IMR-90 (cell line): ENCODE data around the gene DGKD. TPM values are rescaled to one million over a fixed set of nuclear protein-coding genes. Genes with fewer than 3 reads are reported as not detected.

ENCODE experiments used
- ATAC-seq: fragments of 200-7000 bp; cut with Tn5 transposase; 2 replicates; pipeline ENCODE4 v1.9.1; 2020; ENCODE audit warnings: low read depth, mild to moderate bottlenecking, moderate library complexity
- BruUV-seq: library from RNA; stranded (reverse); fragments of 400-500 nt; replicated peaks from 2 replicates; lab custom pipeline; 2021; lab: Mats Ljungman, UMichigan
- CTCF ChIA-PET: fragments of 300-600 bp; formaldehyde crosslinking; extraction: SDS; loops from one replicate; lab custom pipeline; 2021; ENCODE audit warnings: antibody characterized with exemption; lab: Yijun Ruan, JAX
- POLR2A ChIA-PET: fragments of 300-600 bp; sonication (Branson Sonifier 250); formaldehyde crosslinking; loops from one replicate; lab custom pipeline; 2022; ENCODE audit warnings: antibody characterized with exemption; ENCODE audit not compliant: unreplicated experiment; lab: Charles Lee
- DNase-seq: peaks from one replicate; pipeline ENCODE4 v3.0.0; 2013
- H2AFZ ChIP-seq: replicated peaks from 2 replicates; pipeline ENCODE3; 2013; ENCODE audit warnings: low read length, mild to moderate bottlenecking; ENCODE audit not compliant: poor library complexity
- H2AK5ac ChIP-seq: 2 replicates; pipeline ENCODE4 v1.6.1; 2013; ENCODE audit warnings: low read depth, low read length, inconsistent platforms
- H2AK9ac ChIP-seq: replicated peaks from 2 replicates; pipeline ENCODE3; 2013; ENCODE audit warnings: mild to moderate bottlenecking, low read depth, low read length, moderate library complexity; ENCODE audit not compliant: poor library complexity
- H2BK120ac ChIP-seq: 2 replicates; pipeline ENCODE4 v1.6.1; 2013; ENCODE audit warnings: low read depth, low read length, inconsistent platforms
- H2BK15ac ChIP-seq: 3 replicates; pipeline ENCODE4 v1.6.1; 2013; ENCODE audit warnings: low read depth, low read length, inconsistent platforms
- H2BK20ac ChIP-seq: 2 replicates; pipeline ENCODE4 v1.6.1; 2013; ENCODE audit warnings: low read depth, mild to moderate bottlenecking, inconsistent platforms, low read length, moderate library complexity
- H2BK5ac ChIP-seq: 2 replicates; pipeline ENCODE4 v1.6.1; 2013; ENCODE audit warnings: mild to moderate bottlenecking, low read depth, low read length, inconsistent platforms; ENCODE audit not compliant: poor library complexity, severe bottlenecking
- H3K14ac ChIP-seq: replicated peaks from 2 replicates; pipeline ENCODE4 v1.6.1; 2013; ENCODE audit warnings: low read depth, low read length, inconsistent platforms
- H3K18ac ChIP-seq: 2 replicates; pipeline ENCODE4 v1.6.1; 2013; ENCODE audit warnings: low read depth, low read length, control low read depth
- H3K23ac ChIP-seq: 2 replicates; pipeline ENCODE4 v1.6.1; 2013; ENCODE audit warnings: low read depth, low read length, inconsistent platforms
- H3K27ac ChIP-seq: 2 replicates; pipeline ENCODE4 v1.5.1; 2013; ENCODE audit warnings: mild to moderate bottlenecking, control low read depth, low read length; ENCODE audit not compliant: insufficient read depth
- H3K27me3 ChIP-seq: 2 replicates; pipeline ENCODE4 v1.6.1; 2013; ENCODE audit warnings: low read length; ENCODE audit not compliant: control insufficient read depth, insufficient read depth
- H3K36me3 ChIP-seq: 2 replicates; pipeline ENCODE4 v1.6.1; 2013; ENCODE audit warnings: low read length, mixed read lengths; ENCODE audit not compliant: control insufficient read depth, insufficient read depth
- H3K4ac ChIP-seq: 2 replicates; pipeline ENCODE4 v1.6.1; 2013; ENCODE audit warnings: low read depth, low read length, inconsistent platforms
- H3K4me1 ChIP-seq: 2 replicates; pipeline ENCODE4 v1.6.1; 2013; ENCODE audit warnings: low read length, mixed read lengths; ENCODE audit not compliant: control insufficient read depth, insufficient read depth
- H3K4me2 ChIP-seq: 2 replicates; pipeline ENCODE4 v1.6.1; 2013; ENCODE audit warnings: low read depth, mild to moderate bottlenecking, control low read depth, low read length, moderate library complexity
- H3K4me3 ChIP-seq: 2 replicates; pipeline ENCODE4 v1.5.1; 2013; ENCODE audit warnings: low read depth, mild to moderate bottlenecking, control low read depth, low read length, moderate library complexity; ENCODE audit not compliant: insufficient read depth
- H3K56ac ChIP-seq: 2 replicates; pipeline ENCODE4 v1.6.1; 2013; ENCODE audit warnings: low read length, inconsistent platforms; ENCODE audit not compliant: insufficient read depth; ENCODE audit errors: extremely low read depth
- H3K79me1 ChIP-seq, 2 experiments: 2 replicates each; pipeline ENCODE4 v1.6.1; 2013; ENCODE audit warnings: low read length in 2 of 2, inconsistent platforms in 1 of 2, low read depth in 1 of 2
- H3K9ac ChIP-seq: 2 replicates; pipeline ENCODE4 v1.6.1; 2013; ENCODE audit warnings: low read depth, low read length, control low read depth
- H3K9me1 ChIP-seq: 2 replicates; pipeline ENCODE4 v1.6.1; 2013; ENCODE audit warnings: low read length, inconsistent platforms; ENCODE audit not compliant: insufficient read depth
- H3K9me3 ChIP-seq: 2 replicates; pipeline ENCODE4 v1.6.1; 2013; ENCODE audit warnings: low read length; ENCODE audit not compliant: control insufficient read depth, insufficient read depth
- H4K20me1 ChIP-seq: 2 replicates; pipeline ENCODE4 v1.6.1; 2013; ENCODE audit warnings: low read length, inconsistent platforms; ENCODE audit not compliant: insufficient read depth
- H4K5ac ChIP-seq: 2 replicates; pipeline ENCODE4 v1.6.1; 2013; ENCODE audit warnings: mild to moderate bottlenecking, low read depth, low read length, control low read depth
- H4K8ac ChIP-seq, 2 experiments: 2 replicates each; pipeline ENCODE4 v1.6.1; 2013; ENCODE audit warnings: low read depth in 2 of 2, low read length in 2 of 2, control low read depth in 1 of 2, inconsistent platforms in 1 of 2
- H4K91ac ChIP-seq: 2 replicates; pipeline ENCODE4 v1.6.1; 2013; ENCODE audit warnings: low read depth, low read length, inconsistent platforms; ENCODE audit not compliant: insufficient read depth
- CEBPB ChIP-seq: IDR thresholded peaks from 2 replicates; pipeline ENCODE4 v1.6.1; 2012; ENCODE audit warnings: low read depth, low read length, improper control_type of control experiment
- RAD21 ChIP-seq: IDR thresholded peaks from 2 replicates; pipeline ENCODE4 v1.6.1; 2012; ENCODE audit warnings: low read length, improper control_type of control experiment
- RCOR1 ChIP-seq: IDR thresholded peaks from 2 replicates; pipeline ENCODE4 v1.6.1; 2012; ENCODE audit warnings: mild to moderate bottlenecking, low read length, improper control_type of control experiment; ENCODE audit not compliant: insufficient replicate concordance
- WGBS, 2 experiments: methylation state at CpG; one replicate each; pipeline versions ENCODE4 v1.1.5 to v1.1.7; 2013; ENCODE audit warnings: missing lambda C conversion rate in 2 of 2; ENCODE audit not compliant: insufficient read length in 1 of 2; ENCODE audit errors: extremely low coverage in 2 of 2; 5-methylcytosine and 5-hydroxymethylcytosine counted together
- dilution Hi-C: fragments of 300-500 bp; cut with HindIII; formaldehyde crosslinking; loops from one replicate; pipeline ENCODE4 v1.14.3; 2018; ENCODE audit warnings: low sequenced_read_pairs; ENCODE audit not compliant: unreplicated experiment
- in situ Hi-C: fragments of 300-500 bp; cut with MboI; formaldehyde crosslinking; loops from 3 replicates; pipeline ENCODE4 v1.14.3; 2019; ENCODE audit warnings: low sequenced_read_pairs, inconsistent platforms, mixed read lengths
- intact Hi-C: fragments of 100-400 bp; cut with micrococcal nuclease; formaldehyde crosslinking; loops from 2 replicates; pipeline ENCODE4 v1.10.0; 2022
- polyA plus RNA-seq, 3 experiments: library from polyadenylated mRNA; depleted of rRNA; stranded (reverse); fragments of >200 nt; gene quantifications; 2 replicates each; pipeline ENCODE4 v1.2.3, GENCODE V29; 2012; ENCODE audit warnings: low replicate concordance in 1 of 3
- total RNA-seq: library from RNA; depleted of rRNA; stranded (reverse); fragments of >200 nt; gene quantifications from 2 replicates; pipeline ENCODE4 v1.2.3, GENCODE V29; 2012
- TF ChIP-seq, protein P1 (sequence below): fragments of 150-350 bp; IDR thresholded peaks from 2 replicates; pipeline ENCODE4 v1.6.1; 2017; ENCODE audit warnings: mild to moderate bottlenecking, antibody characterized with exemption, low read length, low read depth
- TF ChIP-seq, protein P2 (sequence below): conservative IDR thresholded peaks from 2 replicates; pipeline ENCODE4 v1.5.1; 2012; ENCODE audit warnings: mild to moderate bottlenecking, low read depth, low read length, improper control_type of control experiment

The DGKD gene
- total and polyA plus RNA-seq, 2 of the 4 experiments (the other 2 are of a cell fraction) = 6.5 to 10.1 TPM

DNA sequence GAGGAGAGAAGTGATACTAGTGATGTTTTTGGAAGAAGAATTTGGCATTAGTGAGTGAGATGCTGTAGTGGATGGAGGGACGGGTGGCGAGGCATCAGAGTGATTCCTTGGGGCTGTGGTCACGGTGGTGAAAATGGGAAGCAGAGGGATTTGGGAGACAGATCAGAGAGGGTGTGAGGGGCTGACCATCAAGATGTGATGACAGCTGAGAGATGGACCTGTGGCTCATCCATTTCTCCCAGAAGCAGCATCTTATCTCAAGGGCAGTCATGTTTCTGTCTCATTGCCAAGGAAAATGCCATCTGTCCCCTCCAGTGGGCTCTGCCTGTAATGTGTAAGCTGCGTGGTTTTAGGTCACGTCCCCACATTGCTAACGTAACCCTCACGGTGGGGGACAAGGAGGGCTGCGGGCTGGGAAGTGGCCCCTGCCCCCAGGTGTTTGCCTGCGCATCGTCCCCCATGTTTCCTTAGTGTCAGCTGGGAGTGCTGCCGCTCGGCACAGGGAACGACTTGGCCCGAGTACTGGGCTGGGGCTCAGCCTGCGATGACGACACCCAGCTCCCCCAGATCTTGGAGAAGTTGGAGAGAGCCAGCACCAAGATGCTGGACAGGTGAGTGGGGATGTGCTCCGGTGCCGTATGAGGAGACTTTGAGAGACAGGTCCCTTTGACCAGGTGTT, 91.0 kb downstream of the DGKD start:
- Histone ChIP-seq H3K9me1 (peaks cover 2% of the 10 kb centered on the region; the same call in 1 of the 2 replicates), H4K8ac (no peak overlapping the region), H3K56ac (no peak overlapping the region), H4K91ac (no peak overlapping the region), H2AFZ (no peak overlapping the region), H3K14ac (no peak overlapping the region), H3K27ac (no peak overlapping the region), H4K5ac (no peak overlapping the region), H2BK5ac (no peak overlapping the region), H2AK9ac (no peak overlapping the region), H3K79me1 (no peaks in the 10 kb centered on the region), H3K27me3 (no peaks in the 10 kb centered on the region), H3K4me2 (no peak overlapping the region), H3K36me3 (peaks cover 20% of the 10 kb centered on the region), H3K23ac (no peak overlapping the region), H4K20me1 (no peaks in the 10 kb centered on the region), H3K4me1 (no peaks in the 10 kb centered on the region), H3K4me3 (no peak overlapping the region), H2AK5ac (no peak overlapping the region), H2BK15ac (no peak overlapping the region), H2BK120ac (no peak overlapping the region), H3K4ac (no peak overlapping the region), H3K18ac (no peak overlapping the region), H3K9ac (no peak overlapping the region), H2BK20ac (no peak overlapping the region), H3K9me3 (no peaks in the 10 kb centered on the region)
- TF ChIP-seq CEBPB = no peak
- TF ChIP-seq RAD21 = no peak
- TF ChIP-seq, protein P1, sequence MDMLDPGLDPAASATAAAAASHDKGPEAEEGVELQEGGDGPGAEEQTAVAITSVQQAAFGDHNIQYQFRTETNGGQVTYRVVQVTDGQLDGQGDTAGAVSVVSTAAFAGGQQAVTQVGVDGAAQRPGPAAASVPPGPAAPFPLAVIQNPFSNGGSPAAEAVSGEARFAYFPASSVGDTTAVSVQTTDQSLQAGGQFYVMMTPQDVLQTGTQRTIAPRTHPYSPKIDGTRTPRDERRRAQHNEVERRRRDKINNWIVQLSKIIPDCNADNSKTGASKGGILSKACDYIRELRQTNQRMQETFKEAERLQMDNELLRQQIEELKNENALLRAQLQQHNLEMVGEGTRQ = no peak
- TF ChIP-seq, protein P2, sequence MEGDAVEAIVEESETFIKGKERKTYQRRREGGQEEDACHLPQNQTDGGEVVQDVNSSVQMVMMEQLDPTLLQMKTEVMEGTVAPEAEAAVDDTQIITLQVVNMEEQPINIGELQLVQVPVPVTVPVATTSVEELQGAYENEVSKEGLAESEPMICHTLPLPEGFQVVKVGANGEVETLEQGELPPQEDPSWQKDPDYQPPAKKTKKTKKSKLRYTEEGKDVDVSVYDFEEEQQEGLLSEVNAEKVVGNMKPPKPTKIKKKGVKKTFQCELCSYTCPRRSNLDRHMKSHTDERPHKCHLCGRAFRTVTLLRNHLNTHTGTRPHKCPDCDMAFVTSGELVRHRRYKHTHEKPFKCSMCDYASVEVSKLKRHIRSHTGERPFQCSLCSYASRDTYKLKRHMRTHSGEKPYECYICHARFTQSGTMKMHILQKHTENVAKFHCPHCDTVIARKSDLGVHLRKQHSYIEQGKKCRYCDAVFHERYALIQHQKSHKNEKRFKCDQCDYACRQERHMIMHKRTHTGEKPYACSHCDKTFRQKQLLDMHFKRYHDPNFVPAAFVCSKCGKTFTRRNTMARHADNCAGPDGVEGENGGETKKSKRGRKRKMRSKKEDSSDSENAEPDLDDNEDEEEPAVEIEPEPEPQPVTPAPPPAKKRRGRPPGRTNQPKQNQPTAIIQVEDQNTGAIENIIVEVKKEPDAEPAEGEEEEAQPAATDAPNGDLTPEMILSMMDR = no peak
- no peak for TF ChIP-seq RCOR1
- intact Hi-C loops = no loop called here
- no TSS peak for BruUV-seq
- dilution Hi-C loops = no loop called here
- ChIA-PET CTCF (no interaction called here), POLR2A (no interaction called here)
- ATAC-seq (no peak), DNase-seq (no peak)
- WGBS, 2 experiments = 97% methylated on average over 14 of the region's 18 CpGs; no CpG with 5 or more reads in 1 of the 2 experiments
- in situ Hi-C loops = loop anchor here (5.0 to 10.0 kb wide), 3 partner anchors 93 to 267 kb away; partner anchors contain the start of genes DGKD and UGT1A5
